ENCODE measurements around the gene KCTD4. TPM values are rescaled to one million over a fixed set of nuclear protein-coding genes. Genes with fewer than 3 reads are reported as not detected.

KCTD4 gene
- total RNA-seq, 1 donor from 2014 or later: not detected

GRCh38 chr13:45156565-45157361, 44.1 kb downstream of the KCTD4 start:
- H3K27ac Mint-ChIP-seq: no peak overlapping the region
- peaks cover 16% of the 10 kb centered on the region for H3K9me3 Mint-ChIP-seq
- H3K36me3 Mint-ChIP-seq (ENCODE audit: low read depth): peaks cover 62% of the 10 kb centered on the region
- H3K27me3 Mint-ChIP-seq (ENCODE audit: low read depth): no peaks in the 10 kb centered on the region
- H3K4me3 Mint-ChIP-seq (ENCODE audit: low read depth): no peak overlapping the region
- no peaks in the 10 kb centered on the region for H3K4me1 Mint-ChIP-seq (ENCODE audit: low read depth)
- no peak for DNase-seq (ENCODE audit: low spot score)
- intact Hi-C loops (cut with micrococcal nuclease): no loop called here

- DNase-seq (ENCODE audit: low spot score): no peak
- Mint-ChIP-seq H3K4me3 (ENCODE audit: low read depth) (no peak overlapping the region), H3K4me1 (ENCODE audit: low read depth) (peaks cover 10% of the 10 kb centered on the region), H3K9me3 (no peaks in the 10 kb centered on the region), H3K27me3 (ENCODE audit: low read depth) (no peaks in the 10 kb centered on the region), H3K27ac (no peak overlapping the region), H3K36me3 (ENCODE audit: low read depth) (peaks cover 15% of the 10 kb centered on the region)
- intact Hi-C loops (cut with micrococcal nuclease): no loop called here
Observed at GRCh38 chr13:45149964-45150363, 50.9 kb downstream of the KCTD4 start.

GRCh38 chr13:45143346-45143751, 57.5 kb downstream of the KCTD4 start:
- Mint-ChIP-seq H3K27me3 (ENCODE audit: low read depth) (no peaks in the 10 kb centered on the region), H3K4me1 (ENCODE audit: low read depth) (peaks cover 15% of the 10 kb centered on the region), H3K27ac (no peak overlapping the region), H3K36me3 (ENCODE audit: low read depth) (peaks cover 13% of the 10 kb centered on the region), H3K4me3 (ENCODE audit: low read depth) (no peak overlapping the region), H3K9me3 (no peaks in the 10 kb centered on the region)
- intact Hi-C loops (cut with micrococcal nuclease): no loop called here
- no peak for DNase-seq (ENCODE audit: low spot score)

Other genes with a start within 250 kb of the KCTD4 start
- 9.5 and 10.3 TPM in 2 replicates for gene NUFIP1, start 211.6 kb downstream of the KCTD4 start, total RNA-seq
- gene GPALPP1, start 211.5 kb downstream of the KCTD4 start, total RNA-seq: 29.1 and 32.9 TPM in 2 replicates
- 26.9 and 28.9 TPM in 2 replicates for gene GTF2F2, start 80.5 kb downstream of the KCTD4 start, total RNA-seq
- gene TPT1, start 140.1 kb upstream of the KCTD4 start, total RNA-seq: 2,606 and 2,653 TPM in 2 replicates
- gene SLC25A30, start 217.3 kb upstream of the KCTD4 start, total RNA-seq: 12.2 and 13.6 TPM in 2 replicates